ENCODE measurements around the gene ZNF780B. TPM values are rescaled to one million over a fixed set of nuclear protein-coding genes. Genes with fewer than 3 reads are reported as not detected.

The ZNF780B gene
- total and polyA plus RNA-seq, 2 experiments from 2014 or later: 3.1 to 11.5 TPM

Other genes starting within 250 kb of the ZNF780B start
- gene DYRK1B, start 222.1 kb downstream of the ZNF780B start, total RNA-seq: 10.5 and 12.2 TPM in 2 replicates
- gene DYRK1B, start 222.1 kb downstream of the ZNF780B start, polyA plus RNA-seq: 25.7 and 28.0 TPM in 2 replicates
- gene FBL, start 209.9 kb downstream of the ZNF780B start, total RNA-seq: 104 and 126 TPM in 2 replicates
- gene FBL, start 209.9 kb downstream of the ZNF780B start, polyA plus RNA-seq: 69.6 and 79.4 TPM in 2 replicates
- 31.2 and 48.2 TPM in 2 replicates for gene FCGBP, start 121.6 kb downstream of the ZNF780B start, total RNA-seq
- 2.4 and 3.1 TPM in 2 replicates for gene FCGBP, start 121.6 kb downstream of the ZNF780B start, polyA plus RNA-seq
- 81.5 and 85.4 TPM in 2 replicates for gene PSMC4, start 85.1 kb downstream of the ZNF780B start, total RNA-seq
- 94.7 and 99.3 TPM in 2 replicates for gene PSMC4, start 85.1 kb downstream of the ZNF780B start, polyA plus RNA-seq
- gene ZNF546, start 59.2 kb downstream of the ZNF780B start, total RNA-seq: 1.6 and 1.8 TPM in 2 replicates
- gene ZNF546, start 59.2 kb downstream of the ZNF780B start, polyA plus RNA-seq: 1.1 and 1.7 TPM in 2 replicates
- 7.3 and 14.9 TPM in 2 replicates for gene ZNF780A, start 34.7 kb upstream of the ZNF780B start, total RNA-seq
- gene ZNF780A, start 34.7 kb upstream of the ZNF780B start, polyA plus RNA-seq: 4.4 and 6.0 TPM in 2 replicates
- 6.1 and 9.5 TPM in 2 replicates for gene MAP3K10, start 135.2 kb upstream of the ZNF780B start, total RNA-seq
- 9.1 and 10.3 TPM in 2 replicates for gene MAP3K10, start 135.2 kb upstream of the ZNF780B start, polyA plus RNA-seq
- not detected in 2 replicates for gene TTC9B, start 162.2 kb upstream of the ZNF780B start, total RNA-seq
- 0.21 and 0.33 TPM in 2 replicates for gene TTC9B, start 162.2 kb upstream of the ZNF780B start, polyA plus RNA-seq
- gene CCNP, start 170.5 kb upstream of the ZNF780B start, total RNA-seq: 0.12 TPM in 1 of 2 replicates, not detected in the other
- 0.52 TPM in 1 of 2 replicates, not detected in the other for gene CCNP, start 170.5 kb upstream of the ZNF780B start, polyA plus RNA-seq
- gene AKT2, start 229.1 kb upstream of the ZNF780B start, total RNA-seq: 103 and 106 TPM in 2 replicates
- 53.7 and 54.9 TPM in 2 replicates for gene AKT2, start 229.1 kb upstream of the ZNF780B start, polyA plus RNA-seq

All from hepatocyte (in vitro differentiated cells).